H1 (cell line): ENCODE data around the gene KHDRBS1. TPM values are rescaled to one million over a fixed set of nuclear protein-coding genes. Genes with fewer than 3 reads are reported as not detected.

Experiments
- CTCF ChIA-PET: fragments of 300-600 bp; sonication (Branson Sonifier 250); formaldehyde crosslinking; loops from one replicate; lab custom pipeline; 2021; ENCODE audit not compliant: partially characterized antibody; lab: Charles Lee
- POLR2A ChIA-PET: fragments of 300-600 bp; sonication (Branson Sonifier 250); formaldehyde crosslinking; loops from one replicate; lab custom pipeline; 2021; ENCODE audit warnings: inconsistent platforms; ENCODE audit not compliant: partially characterized antibody; lab: Charles Lee
- DNase-seq, 2 experiments: peaks; one replicate each; pipeline versions ENCODE4 v3.0.0 to v3.0.0-alpha.2; 2010 to 2022; ENCODE audit warnings: low spot score in 2 of 2, low read depth in 1 of 2, mixed read lengths in 1 of 2
- FAIRE-seq: peaks from 2 replicates; lab custom pipeline; 2011; peaks lifted over from hg19 to GRCh38; lab: Jason Lieb, UNC
- H2AFZ ChIP-seq: 2 replicates; pipeline ENCODE4 v1.8.1; 2012; ENCODE audit warnings: low read length, inconsistent platforms
- H2AK5ac ChIP-seq: 2 replicates; pipeline ENCODE4 v1.6.1; 2013; ENCODE audit warnings: low read depth, low read length
- H2BK120ac ChIP-seq: replicated peaks from 2 replicates; pipeline ENCODE3; 2013; ENCODE audit warnings: low read depth, low read length, inconsistent platforms
- H2BK12ac ChIP-seq: 2 replicates; pipeline ENCODE4 v1.6.1; 2013; ENCODE audit warnings: low read depth, low read length
- H2BK15ac ChIP-seq: 2 replicates; pipeline ENCODE4 v1.6.1; 2013; ENCODE audit warnings: low read length
- H2BK20ac ChIP-seq: 2 replicates; pipeline ENCODE4 v1.6.1; 2013; ENCODE audit warnings: low read length
- H2BK5ac ChIP-seq: 2 replicates; pipeline ENCODE4 v1.6.1; 2013; ENCODE audit warnings: low read depth, low read length
- H3K14ac ChIP-seq: 2 replicates; pipeline ENCODE4 v1.6.1; 2013; ENCODE audit warnings: inconsistent platforms; ENCODE audit not compliant: insufficient read length
- H3K18ac ChIP-seq: 2 replicates; pipeline ENCODE4 v1.6.1; 2013; ENCODE audit warnings: low read length; ENCODE audit errors: extremely low read depth
- H3K23ac ChIP-seq: 2 replicates; pipeline ENCODE4 v1.6.1; 2013; ENCODE audit warnings: inconsistent platforms; ENCODE audit not compliant: insufficient read length
- H3K23me2 ChIP-seq: 2 replicates; pipeline ENCODE4 v1.6.1; 2013; ENCODE audit warnings: low read depth, low read length
- H3K27ac ChIP-seq: 2 replicates; pipeline ENCODE4 v1.6.1; 2011; ENCODE audit warnings: low read depth, low read length, inconsistent platforms
- H3K27me3 ChIP-seq, 4 experiments: replicated peaks in 1 of 4; 1 replicate in 1 of 4; 2 replicates in 3 of 4; pipeline versions ENCODE4 v1.6.1 to v1.8.1; 2011 to 2013; ENCODE audit warnings: low read length in 3 of 4, mild to moderate bottlenecking in 3 of 4, inconsistent platforms in 2 of 4, mixed read lengths in 2 of 4, moderate library complexity in 1 of 4; ENCODE audit not compliant: control insufficient read depth in 3 of 4, insufficient read depth in 3 of 4; ENCODE audit errors: extremely low read depth in 1 of 4
- H3K36me3 ChIP-seq, 4 experiments: 2 replicates each; pipeline versions ENCODE4 v1.6.1 to v1.8.1; 2011 to 2013; ENCODE audit warnings: mild to moderate bottlenecking in 4 of 4, low read length in 3 of 4, moderate library complexity in 2 of 4, control low read depth in 1 of 4, inconsistent platforms in 1 of 4; ENCODE audit not compliant: insufficient read depth in 4 of 4, control insufficient read depth in 2 of 4
- H3K4ac ChIP-seq: replicated peaks from 2 replicates; pipeline ENCODE3; 2013; ENCODE audit warnings: low read length, low read depth, mixed read lengths, inconsistent platforms; ENCODE audit not compliant: insufficient read length
- H3K4me1 ChIP-seq, 4 experiments: replicated peaks in 1 of 4; 1 replicate in 1 of 4; 2 replicates in 3 of 4; pipeline versions ENCODE4 v1.6.1 to v1.8.1; 2011 to 2013; ENCODE audit warnings: low read length in 3 of 4, inconsistent platforms in 2 of 4, mixed read lengths in 1 of 4; ENCODE audit not compliant: insufficient read depth in 4 of 4, control insufficient read depth in 3 of 4
- H3K4me2 ChIP-seq, 2 experiments: 2 replicates each; pipeline versions ENCODE4 v1.6.1 to v1.8.1; 2011 to 2013; ENCODE audit warnings: low read depth in 2 of 2, low read length in 2 of 2, control low read depth in 1 of 2, inconsistent platforms in 1 of 2, mild to moderate bottlenecking in 1 of 2; ENCODE audit not compliant: insufficient read depth in 1 of 2
- H3K4me3 ChIP-seq, 4 experiments: fragments of 200-600, 300-600 bp in 1 of 4; sonication (generic), shearing (Covaris generic), sonication (Bioruptor Twin) in 1 of 4; 2 replicates each; pipeline versions ENCODE4 v1.5.1 to v1.8.1; 2011 to 2016; ENCODE audit warnings: low read length in 4 of 4, low read depth in 3 of 4, control low read depth in 2 of 4, inconsistent platforms in 2 of 4, mild to moderate bottlenecking in 2 of 4, mixed read lengths in 1 of 4, moderate library complexity in 1 of 4; ENCODE audit not compliant: insufficient read depth in 2 of 4; ENCODE audit errors: extremely low read depth in 1 of 4
- H3K56ac ChIP-seq: replicated peaks from 2 replicates; pipeline ENCODE3; 2013; ENCODE audit warnings: low read depth, mild to moderate bottlenecking, mixed read lengths, low read length, inconsistent platforms; ENCODE audit not compliant: insufficient read length
- H3K79me1 ChIP-seq: 2 replicates; pipeline ENCODE4 v1.6.1; 2013; ENCODE audit warnings: low read depth, low read length, control low read depth
- H3K79me2 ChIP-seq, 2 experiments: 2 replicates each; pipeline versions ENCODE4 v1.6.1 to v1.8.1; 2012 to 2013; ENCODE audit warnings: low read length in 2 of 2, mild to moderate bottlenecking in 2 of 2, inconsistent platforms in 1 of 2; ENCODE audit not compliant: insufficient read depth in 2 of 2, control insufficient read depth in 1 of 2
- H3K9ac ChIP-seq, 4 experiments: replicated peaks in 1 of 4; 1 replicate in 1 of 4; 2 replicates in 3 of 4; pipeline versions ENCODE4 v1.6.1 to v1.8.1; 2011 to 2013; ENCODE audit warnings: low read depth in 3 of 4, low read length in 3 of 4, control low read depth in 2 of 4, mild to moderate bottlenecking in 2 of 4, moderate library complexity in 2 of 4, inconsistent platforms in 1 of 4; ENCODE audit errors: extremely low read depth in 1 of 4
- H3K9me3 ChIP-seq, 2 experiments: 2 replicates each; pipeline versions ENCODE4 v1.6.1 to v1.8.1; 2012 to 2013; ENCODE audit warnings: mild to moderate bottlenecking in 2 of 2, moderate library complexity in 2 of 2, control low read depth in 1 of 2, inconsistent platforms in 1 of 2, low read depth in 1 of 2, low read length in 1 of 2, mixed read lengths in 1 of 2; ENCODE audit not compliant: insufficient read depth in 2 of 2
- H4K20me1 ChIP-seq, 2 experiments: replicated peaks in 1 of 2; 2 replicates each; pipeline versions ENCODE3 to v1.8.1; 2011 to 2013; ENCODE audit warnings: inconsistent platforms in 2 of 2, low read length in 2 of 2, mild to moderate bottlenecking in 1 of 2; ENCODE audit not compliant: insufficient read depth in 2 of 2, control insufficient read depth in 1 of 2
- H4K5ac ChIP-seq: 2 replicates; pipeline ENCODE4 v1.6.1; 2013; ENCODE audit warnings: low read length, low read depth, mixed read lengths, inconsistent platforms; ENCODE audit not compliant: insufficient read length
- H4K8ac ChIP-seq: 2 replicates; pipeline ENCODE4 v1.8.0; 2013; ENCODE audit warnings: mild to moderate bottlenecking, moderate library complexity, low read length, inconsistent platforms; ENCODE audit not compliant: insufficient read depth; ENCODE audit errors: extremely low read depth
- H4K91ac ChIP-seq: replicated peaks from 2 replicates; pipeline ENCODE3; 2013; ENCODE audit warnings: low read length, mixed read lengths, inconsistent platforms; ENCODE audit not compliant: insufficient read length
- CTCF ChIP-seq, 3 experiments: IDR thresholded peaks; 1 replicate in 2 of 3; 2 replicates in 1 of 3; pipeline versions ENCODE4 v1.5.1 to v1.6.1; 2011; ENCODE audit warnings: low read length in 3 of 3, mild to moderate bottlenecking in 3 of 3, inconsistent platforms in 2 of 3, low read depth in 1 of 3, moderate library complexity in 1 of 3; ENCODE audit not compliant: insufficient read depth in 1 of 3; ENCODE audit errors: control extremely low read depth in 1 of 3
- E2F6 ChIP-seq: IDR thresholded peaks from 2 replicates; pipeline ENCODE4 v1.6.1; 2012; ENCODE audit warnings: inconsistent platforms
- EZH2 ChIP-seq: fragments of 200-600 bp; sonication (generic); IDR thresholded peaks from 2 replicates; pipeline ENCODE4 v1.7.1; 2012; ENCODE audit warnings: low read depth, mild to moderate bottlenecking, moderate library complexity, low read length, inconsistent platforms; ENCODE audit not compliant: severe bottlenecking
- PHF8 ChIP-seq: fragments of 200-600 bp; sonication (generic); conservative IDR thresholded peaks from 2 replicates; pipeline ENCODE4 v1.7.1; 2012; ENCODE audit warnings: low read depth, mild to moderate bottlenecking, inconsistent platforms, low read length, moderate library complexity
- POLR2AphosphoS5 ChIP-seq: IDR thresholded peaks from 2 replicates; pipeline ENCODE4 v1.6.1; 2011; ENCODE audit warnings: low read depth, low read length
- POU5F1 ChIP-seq: IDR thresholded peaks from 2 replicates; pipeline ENCODE4 v1.6.1; 2011; ENCODE audit warnings: low read depth, mild to moderate bottlenecking, low read length, moderate library complexity
- RXRA ChIP-seq: IDR thresholded peaks from 2 replicates; pipeline ENCODE4 v1.6.1; 2011; ENCODE audit warnings: low read depth, mild to moderate bottlenecking, low read length, moderate library complexity; ENCODE audit not compliant: insufficient read depth
- WGBS, 2 experiments: shearing (Covaris generic) in 1 of 2; methylation state at CpG; one replicate each; pipeline versions ENCODE4 v1.1.6 to v1.1.7; 2013 to 2015; ENCODE audit warnings: low lambda C conversion rate in 2 of 2, mixed read lengths in 2 of 2, inconsistent platforms in 1 of 2, low coverage in 1 of 2, missing lambda C conversion rate in 1 of 2; ENCODE audit not compliant: insufficient replicate concordance in 2 of 2, insufficient coverage in 1 of 2, insufficient read length in 1 of 2; ENCODE audit errors: extremely low coverage in 1 of 2, missing lambda C conversion rate in 1 of 2; 5-methylcytosine and 5-hydroxymethylcytosine counted together
- polyA plus RNA-seq, 7 experiments: library from polyadenylated mRNA; depleted of rRNA in 3 of 7; stranded (reverse) in 5 of 7; unstranded in 2 of 7; fragments of >200 nt in 5 of 7; fragments of 200-250 nt in 2 of 7; gene quantifications; 1 replicate in 5 of 7; 2 replicates in 1 of 7; 4 replicates in 1 of 7; pipeline versions ENCODE4 v1.2.1 to v1.2.3, GENCODE V29; 2011 to 2013; ENCODE audit warnings: missing spikeins in 2 of 7, mixed read lengths in 2 of 7
- total RNA-seq: library from RNA; stranded (reverse); fragmentation: NEBNext Ultra II Directional; extraction: Animal tissue kit (Norgen Biotek cat#: 25700); gene quantifications from 2 replicates; pipeline ENCODE4 v1.2.1, GENCODE V29; 2021
- TF ChIP-seq, protein P1 (sequence below): IDR thresholded peaks from 2 replicates; pipeline ENCODE4 v1.6.1; 2012; ENCODE audit warnings: low read length, inconsistent platforms

The KHDRBS1 gene
- total and polyA plus RNA-seq, 2 of the 8 experiments (the other 6 are each of a cell fraction or from before 2014, with no cell fraction given): 53.8 to 284 TPM

DNA sequence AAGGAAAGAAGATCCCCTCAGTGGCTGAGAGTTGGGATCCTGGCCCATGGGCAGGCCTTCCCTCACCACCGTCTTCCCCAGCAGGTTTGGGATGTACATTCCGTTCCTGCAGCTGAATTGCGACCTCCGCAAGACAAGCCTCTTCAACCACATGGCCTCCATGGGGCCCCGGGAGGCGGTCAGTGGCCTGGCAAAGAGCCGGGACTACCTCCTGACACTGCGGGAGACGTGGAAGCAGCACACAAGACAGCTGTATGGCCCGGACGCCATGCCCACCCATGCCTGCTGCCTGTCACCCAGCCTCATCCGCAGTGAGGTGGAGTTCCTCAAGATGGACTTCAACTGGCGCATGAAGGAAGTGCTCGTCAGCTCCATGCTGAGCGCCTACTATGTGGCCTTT lies 77.9 kb downstream of the KHDRBS1 start:
- ChIA-PET POLR2A (interaction anchor here (0.6 to 1.3 kb wide), 8 partner anchors 12 to 242 kb away, joined by 3 to 6 read pairs (median 3); no protein-coding TSS in a partner anchor), CTCF (interaction anchor here (1.3 to 1.6 kb wide), 3 partner anchors 9 to 17 kb away, joined by 4 to 5 read pairs (median 4); no protein-coding TSS in a partner anchor)
- WGBS, 2 experiments: 95% methylated on average over 15 of the region's 15 CpGs; no CpG with 5 or more reads in 1 of the 2 experiments
- Histone ChIP-seq H3K4me2 (no peak overlapping the region), H3K56ac (no peak overlapping the region), H3K18ac (no peak overlapping the region), H3K36me3 (peaks cover 5 to 38% (median 25%) of the 10 kb centered on the region in 4 experiments), H2BK120ac (no peak overlapping the region), H2BK15ac (no peak overlapping the region), H3K23me2 (no peaks in the 10 kb centered on the region), H2AK5ac (no peak overlapping the region), H3K23ac (no peak overlapping the region), H3K4me1 (no peaks in the 10 kb centered on the region), H3K14ac (no peak overlapping the region), H2BK20ac (no peak overlapping the region), H3K79me1 (no peaks in the 10 kb centered on the region), H2BK5ac (no peak overlapping the region; the same call in 1 of the 2 replicates), H4K5ac (no peak overlapping the region), H3K27ac (no peak overlapping the region), H4K91ac (no peak overlapping the region), H3K27me3 (no peaks in the 10 kb centered on the region), H2BK12ac (no peak overlapping the region), H2AFZ (no peak overlapping the region), H4K8ac (no peak overlapping the region; the same call in 1 of the 2 replicates), H3K4ac (no peak overlapping the region), H3K4me3 (no peak overlapping the region), H3K9ac (no peak overlapping the region), H3K79me2 (no peaks in the 10 kb centered on the region), H4K20me1 (no peaks in the 10 kb centered on the region), H3K9me3 (no peaks in the 10 kb centered on the region)
- DNase-seq (no peak), FAIRE-seq (no peak)
- TF ChIP-seq, protein P1, sequence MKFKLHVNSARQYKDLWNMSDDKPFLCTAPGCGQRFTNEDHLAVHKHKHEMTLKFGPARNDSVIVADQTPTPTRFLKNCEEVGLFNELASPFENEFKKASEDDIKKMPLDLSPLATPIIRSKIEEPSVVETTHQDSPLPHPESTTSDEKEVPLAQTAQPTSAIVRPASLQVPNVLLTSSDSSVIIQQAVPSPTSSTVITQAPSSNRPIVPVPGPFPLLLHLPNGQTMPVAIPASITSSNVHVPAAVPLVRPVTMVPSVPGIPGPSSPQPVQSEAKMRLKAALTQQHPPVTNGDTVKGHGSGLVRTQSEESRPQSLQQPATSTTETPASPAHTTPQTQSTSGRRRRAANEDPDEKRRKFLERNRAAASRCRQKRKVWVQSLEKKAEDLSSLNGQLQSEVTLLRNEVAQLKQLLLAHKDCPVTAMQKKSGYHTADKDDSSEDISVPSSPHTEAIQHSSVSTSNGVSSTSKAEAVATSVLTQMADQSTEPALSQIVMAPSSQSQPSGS: no peak
- TF ChIP-seq RXRA: no peak
- no peak for TF ChIP-seq PHF8
- TF ChIP-seq EZH2: no peak
- no peak for TF ChIP-seq E2F6
- TF ChIP-seq POU5F1: no peak
- no peak for TF ChIP-seq CTCF (IDR thresholded peaks at IDR 0.05; ENCODE audit: control extremely low read depth in 1 of 3, insufficient read depth in 1 of 3, low read depth in 1 of 3, low read length in 3 of 3)
- TF ChIP-seq POLR2AphosphoS5: no peak
